Sigmoid colon (tissue), 4 donors: ENCODE data around the gene LPCAT2.

Experiments
- EP300 ChIP-seq, 4 donors: sonication (generic); formaldehyde crosslinking; IDR thresholded peaks; one replicate each; pipeline ENCODE4 v1.6.1; 2017; ENCODE audit warnings: antibody characterized with exemption in 4 of 4
- POLR2A ChIP-seq, 2 donors: fragments of 450-650 bp; IDR thresholded peaks; one replicate each; pipeline ENCODE4 v1.6.1; 2016; ENCODE audit warnings: antibody characterized with exemption in 2 of 2, mild to moderate bottlenecking in 2 of 2, moderate library complexity in 2 of 2
- POLR2AphosphoS5 ChIP-seq, 4 donors: sonication (generic); formaldehyde crosslinking; IDR thresholded peaks; one replicate each; pipeline ENCODE4 v1.6.1; 2017; ENCODE audit warnings: antibody characterized with exemption in 4 of 4
- TF ChIP-seq, protein P1 (sequence below), 4 experiments: fragments of 450-650 bp in 3 of 4; fragments of 200-600 bp in 1 of 4; IDR thresholded peaks; one replicate each; pipeline ENCODE4 v1.5.1; 2016 to 2019; ENCODE audit warnings: antibody characterized with exemption in 4 of 4, mild to moderate bottlenecking in 3 of 4, moderate library complexity in 2 of 4

DNA sequence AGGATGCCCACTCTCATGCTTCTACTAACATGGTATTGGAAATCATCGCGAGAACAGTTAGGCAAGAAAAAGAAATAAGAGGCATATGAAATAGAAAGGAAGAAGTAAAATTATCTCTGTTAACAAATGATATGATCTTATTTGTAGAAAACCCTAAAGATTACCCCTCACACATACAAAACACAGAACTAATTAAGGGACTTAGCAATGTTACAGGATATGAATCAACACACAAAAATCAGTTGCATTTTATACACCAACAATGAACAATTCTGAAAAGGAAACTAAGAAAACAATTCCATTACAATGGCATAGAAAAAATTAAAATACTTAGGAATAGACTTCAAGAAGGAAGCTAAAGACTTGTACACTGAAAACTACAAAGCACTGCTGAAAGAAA is 54.9 kb downstream of the LPCAT2 start:
- TF ChIP-seq POLR2AphosphoS5 (IDR thresholded peaks at IDR 0.05) (no peak), POLR2A (IDR thresholded peaks at IDR 0.05) (no peak), EP300 (IDR thresholded peaks at IDR 0.05) (no peak)
- TF ChIP-seq, protein P1, sequence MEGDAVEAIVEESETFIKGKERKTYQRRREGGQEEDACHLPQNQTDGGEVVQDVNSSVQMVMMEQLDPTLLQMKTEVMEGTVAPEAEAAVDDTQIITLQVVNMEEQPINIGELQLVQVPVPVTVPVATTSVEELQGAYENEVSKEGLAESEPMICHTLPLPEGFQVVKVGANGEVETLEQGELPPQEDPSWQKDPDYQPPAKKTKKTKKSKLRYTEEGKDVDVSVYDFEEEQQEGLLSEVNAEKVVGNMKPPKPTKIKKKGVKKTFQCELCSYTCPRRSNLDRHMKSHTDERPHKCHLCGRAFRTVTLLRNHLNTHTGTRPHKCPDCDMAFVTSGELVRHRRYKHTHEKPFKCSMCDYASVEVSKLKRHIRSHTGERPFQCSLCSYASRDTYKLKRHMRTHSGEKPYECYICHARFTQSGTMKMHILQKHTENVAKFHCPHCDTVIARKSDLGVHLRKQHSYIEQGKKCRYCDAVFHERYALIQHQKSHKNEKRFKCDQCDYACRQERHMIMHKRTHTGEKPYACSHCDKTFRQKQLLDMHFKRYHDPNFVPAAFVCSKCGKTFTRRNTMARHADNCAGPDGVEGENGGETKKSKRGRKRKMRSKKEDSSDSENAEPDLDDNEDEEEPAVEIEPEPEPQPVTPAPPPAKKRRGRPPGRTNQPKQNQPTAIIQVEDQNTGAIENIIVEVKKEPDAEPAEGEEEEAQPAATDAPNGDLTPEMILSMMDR (IDR thresholded peaks at IDR 0.05), result no peak
